K562 (cell line): ENCODE measurements around the gene DIAPH3. TPM values are rescaled to one million over a fixed set of nuclear protein-coding genes. Genes with fewer than 3 reads are reported as not detected.
A peak's percentile ranks its signal among the peaks of the same experiment; 100 is the strongest.

Source experiments
- ATAC-seq: fragments of 200-7000 bp; cut with Tn5 transposase; 3 replicates; pipeline ENCODE4 v1.9.1; 2020; ENCODE audit warnings: moderate library complexity
- BruUV-seq: library from RNA; stranded (reverse); fragments of 400-500 nt; replicated peaks from 2 replicates; lab custom pipeline; 2021; lab: Mats Ljungman, UMichigan
- CTCF ChIA-PET: fragments of 300-600 bp; formaldehyde crosslinking; extraction: SDS; loops from one replicate; lab custom pipeline; 2021; ENCODE audit warnings: low intra/inter-chr PET ratio; lab: Yijun Ruan, JAX
- POLR2A ChIA-PET: fragments of 300-600, 350-650 bp; sonication (Branson Sonifier 250); formaldehyde crosslinking; extraction: SDS; loops from one replicate; lab custom pipeline; 2021; ENCODE audit warnings: antibody characterized with exemption, inconsistent platforms; lab: Yijun Ruan, JAX
- DNase-seq, 4 experiments: peaks; one replicate each; pipeline versions ENCODE4 v3.0.0 to v3.0.0-alpha.2; 2011 to 2018; ENCODE audit warnings: low spot score in 3 of 4, mixed read lengths in 3 of 4; ENCODE audit errors: extremely low read depth in 1 of 4
- FAIRE-seq: peaks from 2 replicates; lab custom pipeline; 2011; peaks lifted over from hg19 to GRCh38; lab: Jason Lieb, UNC
- H2AFZ ChIP-seq: 2 replicates; pipeline ENCODE4 v1.6.0; 2011; ENCODE audit warnings: low read depth, low read length, control low read depth, inconsistent platforms
- H3K27ac ChIP-seq: fragments of 200-600 bp; 3 replicates; pipeline ENCODE4 v1.8.0; 2011; ENCODE audit warnings: low read depth, mild to moderate bottlenecking, control low read depth, inconsistent platforms, low read length, moderate library complexity, mixed read lengths; ENCODE audit errors: extremely low read depth
- H3K27me3 ChIP-seq, 2 experiments: fragments of 300-600 bp in 1 of 2; 2 replicates in 1 of 2; 3 replicates in 1 of 2; pipeline versions ENCODE4 v1.6.0 to v1.8.0; 2011; ENCODE audit warnings: inconsistent platforms in 2 of 2, low read length in 2 of 2, mild to moderate bottlenecking in 1 of 2, mixed read lengths in 1 of 2, moderate library complexity in 1 of 2; ENCODE audit not compliant: control insufficient read depth in 2 of 2, insufficient read depth in 2 of 2
- H3K36me3 ChIP-seq: fragments of 300-600 bp; 3 replicates; pipeline ENCODE4 v1.8.0; 2011; ENCODE audit warnings: mild to moderate bottlenecking, low read length, inconsistent platforms; ENCODE audit not compliant: control insufficient read depth, insufficient read depth
- H3K4me1 ChIP-seq, 2 experiments: fragments of 200-600 bp in 1 of 2; replicated peaks in 1 of 2; 2 replicates in 1 of 2; 3 replicates in 1 of 2; pipeline versions ENCODE4 v1.5.1 to v1.8.0; 2011; ENCODE audit warnings: inconsistent platforms in 2 of 2, low read length in 2 of 2, mild to moderate bottlenecking in 1 of 2, mixed read lengths in 1 of 2, moderate library complexity in 1 of 2; ENCODE audit not compliant: control insufficient read depth in 2 of 2, insufficient read depth in 2 of 2
- H3K4me2 ChIP-seq: 2 replicates; pipeline ENCODE4 v1.6.1; 2011; ENCODE audit warnings: low read length, control low read depth, inconsistent platforms, mixed read lengths; ENCODE audit not compliant: insufficient read depth
- H3K4me3 ChIP-seq: fragments of 200-600 bp; sonication (generic), shearing (Covaris generic); 2 replicates; pipeline ENCODE4 v1.5.1; 2016; ENCODE audit warnings: control low read depth, inconsistent platforms
- H3K79me2 ChIP-seq: fragments of 200-600 bp; 3 replicates; pipeline ENCODE4 v1.8.0; 2011; ENCODE audit warnings: low read length, inconsistent platforms; ENCODE audit not compliant: control insufficient read depth, insufficient read depth
- H3K9ac ChIP-seq, 2 experiments: 2 replicates each; pipeline versions ENCODE4 v1.6.0 to v1.6.1; 2011; ENCODE audit warnings: low read depth in 2 of 2, low read length in 2 of 2, control low read depth in 1 of 2, inconsistent platforms in 1 of 2, mild to moderate bottlenecking in 1 of 2, mixed read lengths in 1 of 2; ENCODE audit not compliant: insufficient read depth in 1 of 2
- H3K9me1 ChIP-seq: one replicate; pipeline ENCODE4 v1.6.0; 2011; ENCODE audit warnings: inconsistent platforms, mild to moderate bottlenecking, low read length, moderate library complexity; ENCODE audit not compliant: control insufficient read depth, insufficient read depth
- H3K9me3 ChIP-seq: replicated peaks from 2 replicates; pipeline ENCODE4 v1.5.1; 2011; ENCODE audit warnings: low read depth, low read length, inconsistent platforms; ENCODE audit not compliant: control insufficient read depth, insufficient read depth
- H4K20me1 ChIP-seq: replicated peaks from 2 replicates; pipeline ENCODE4 v1.6.1; 2011; ENCODE audit warnings: low read length, inconsistent platforms, mixed read lengths; ENCODE audit not compliant: control insufficient read depth, insufficient read depth
- DDX20 ChIP-seq: fragments of 450-650 bp; IDR thresholded peaks from 2 replicates; pipeline ENCODE4 v1.6.1; 2016; ENCODE audit warnings: missing genetic modification characterization, low read depth, mild to moderate bottlenecking, missing compliant biosample characterization, moderate library complexity
- ETS1 ChIP-seq: conservative IDR thresholded peaks from 2 replicates; pipeline ENCODE4 v1.6.1; 2011; ENCODE audit warnings: low read depth, mild to moderate bottlenecking, low read length; ENCODE audit not compliant: control insufficient read depth
- NFYB ChIP-seq: IDR thresholded peaks from 2 replicates; pipeline ENCODE4 v1.6.1; 2011; ENCODE audit warnings: mild to moderate bottlenecking, moderate library complexity; ENCODE audit not compliant: insufficient read length; ENCODE audit errors: extremely low read depth
- RFX1 ChIP-seq: fragments of 450-650 bp; IDR thresholded peaks from 2 replicates; pipeline ENCODE4 v1.6.1; 2016; ENCODE audit warnings: mild to moderate bottlenecking, moderate library complexity
- SMAD4 ChIP-seq: fragments of 250-450 bp; sonication (Bioruptor Pico); conservative IDR thresholded peaks from 2 replicates; pipeline ENCODE4 v1.8.0; 2021; ENCODE audit warnings: inconsistent platforms, mild to moderate bottlenecking, moderate library complexity
- TAL1 ChIP-seq: fragments of 450-650 bp; IDR thresholded peaks from 2 replicates; pipeline ENCODE4 v1.6.1; 2016; ENCODE audit warnings: mild to moderate bottlenecking
- TFAP4 ChIP-seq: sonication (generic); formaldehyde crosslinking; IDR thresholded peaks from 2 replicates; pipeline ENCODE4 v1.8.0; 2022; ENCODE audit warnings: missing genetic modification reagents, mild to moderate bottlenecking, moderate library complexity, borderline replicate concordance
- ZBTB1 ChIP-seq: sonication (generic); formaldehyde crosslinking; IDR thresholded peaks from 2 replicates; pipeline ENCODE4 v1.8.1; 2023; ENCODE audit warnings: missing genetic modification reagents, low read depth, mild to moderate bottlenecking, borderline replicate concordance
- ZFP1 ChIP-seq: fragments of 450-650 bp; formaldehyde crosslinking; IDR thresholded peaks from 2 replicates; pipeline ENCODE4 v1.4.0; 2020; ENCODE audit warnings: mild to moderate bottlenecking, mixed read lengths
- ZFP91 ChIP-seq: sonication (generic); formaldehyde crosslinking; IDR thresholded peaks from 2 replicates; pipeline ENCODE4 v1.8.0; 2022; ENCODE audit warnings: mild to moderate bottlenecking, missing genetic modification reagents
- ZNF217 ChIP-seq: sonication (generic); formaldehyde crosslinking; IDR thresholded peaks from 2 replicates; pipeline ENCODE4 v1.8.0; 2022; ENCODE audit warnings: mild to moderate bottlenecking, missing genetic modification reagents
- ZNF785 ChIP-seq: fragments of 250-450 bp; sonication (Bioruptor Pico); IDR thresholded peaks from 2 replicates; pipeline ENCODE4 v1.4.0; 2020; ENCODE audit warnings: mild to moderate bottlenecking
- WGBS: fragments of 100-300 bp; shearing (Covaris generic); methylation state at CpG from one replicate; pipeline ENCODE4 v1.1.6; 2016; ENCODE audit warnings: low coverage, mixed read lengths; ENCODE audit not compliant: insufficient coverage; ENCODE audit errors: missing lambda C conversion rate; 5-methylcytosine and 5-hydroxymethylcytosine counted together
- in situ Hi-C: fragments of 300-500 bp; cut with MboI; formaldehyde crosslinking; loops from 4 replicates; pipeline ENCODE4 v1.15.0; 2018; ENCODE audit warnings: inconsistent platforms, mixed read lengths
- intact Hi-C: fragments of 100-400 bp; cut with micrococcal nuclease; formaldehyde crosslinking; loops from 2 replicates; pipeline ENCODE4 v1.14.2; 2022
- polyA plus RNA-seq, 8 experiments: library from polyadenylated mRNA; depleted of rRNA in 4 of 8; stranded (reverse) in 5 of 8; unstranded in 3 of 8; fragments of >200 nt; fragmentation: Nextera tagmentation in 2 of 8; fragmentation: Illumina TruSeq in 1 of 8; extraction: Ambion mirVana in 2 of 8; extraction: Trizol in 1 of 8; gene quantifications; 2 replicates each; pipeline versions ENCODE4 v1.2.1 to v1.2.3, GENCODE V29; 2011 to 2014; ENCODE audit warnings: inconsistent platforms in 1 of 8, missing spikeins in 1 of 8
- total RNA-seq, 7 experiments: library from RNA; depleted of rRNA in 6 of 7; stranded (reverse); fragments of >200 nt in 6 of 7; fragmentation: Illumina TruSeq in 2 of 7; extraction: Trizol in 2 of 7; gene quantifications; 2 replicates each; pipeline versions ENCODE4 v1.2.1 to v1.2.3, GENCODE V29; 2011 to 2021; ENCODE audit warnings: low replicate concordance in 1 of 7

The DIAPH3 gene
- total and polyA plus RNA-seq, 9 of the 15 experiments (the other 6 are each of a cell fraction or from before 2014, with no cell fraction given) = 9.0 to 18.7 (median 14.7) TPM

- Histone ChIP-seq H3K79me2 (no peaks in the 10 kb centered on the region), H3K4me3 (no peak overlapping the region), H4K20me1 (no peaks in the 10 kb centered on the region), H2AFZ (no peak overlapping the region), H3K4me2 (no peak overlapping the region), H3K36me3 (peaks cover 8% of the 10 kb centered on the region; the same call in 1 of the 3 replicates), H3K9me3 (no peaks in the 10 kb centered on the region), H3K9me1 (no peaks in the 10 kb centered on the region), H3K4me1 (no peaks in the 10 kb centered on the region), H3K9ac (no peak overlapping the region), H3K27me3 (no peaks in the 10 kb centered on the region), H3K27ac (no peak overlapping the region)
- in situ Hi-C loops (no loop called here), intact Hi-C loops (no loop called here)
- no TSS peak for BruUV-seq
- 50% methylated on average over 2 of the region's 2 CpGs for WGBS
- POLR2A ChIA-PET = no interaction called here
- CTCF ChIA-PET = no interaction called here
- peak; percentile 29 for FAIRE-seq
- no peak for TF ChIP-seq ZNF217
- no peak for TF ChIP-seq ZFP1 (CRISPR knock-in tag)
- no peak for TF ChIP-seq ZBTB1 (CRISPR knock-in tag)
- TF ChIP-seq RFX1 = peak; percentile 62
- peak; percentile 85 for ATAC-seq
- peak in 1 of 4 experiments; percentile 8 for DNase-seq
Measured at GRCh38 chr13:60095300-60095699, 68.4 kb downstream of the DIAPH3 start.

GRCh38 chr13:60094385-60095088 is 69.2 kb downstream of the DIAPH3 start:
- CTCF ChIA-PET = no interaction called here
- no peak for DNase-seq
- H3K79me2 ChIP-seq = no peaks in the 10 kb centered on the region
- H3K4me1 ChIP-seq = no peaks in the 10 kb centered on the region
- BruUV-seq = no TSS peak
- H3K9ac ChIP-seq = no peak overlapping the region
- peaks cover 8% of the 10 kb centered on the region; the same call in 1 of the 3 replicates for H3K36me3 ChIP-seq
- H3K27ac ChIP-seq = no peak overlapping the region
- no peaks in the 10 kb centered on the region for H4K20me1 ChIP-seq
- no peak overlapping the region for H3K4me3 ChIP-seq
- intact Hi-C loops (no loop called here), in situ Hi-C loops (no loop called here)
- ATAC-seq = no peak
- POLR2A ChIA-PET = no interaction called here
- H3K27me3 ChIP-seq = no peaks in the 10 kb centered on the region
- no peaks in the 10 kb centered on the region for H3K9me1 ChIP-seq
- H2AFZ ChIP-seq = no peak overlapping the region
- 95% methylated on average over 8 of the region's 8 CpGs for WGBS
- no peak overlapping the region for H3K4me2 ChIP-seq
- H3K9me3 ChIP-seq = no peaks in the 10 kb centered on the region
- no peak for FAIRE-seq
- TF ChIP-seq SMAD4 (CRISPR knock-in tag) = no peak
- no peak for TF ChIP-seq DDX20 (tag)
- no peak for TF ChIP-seq NFYB
- TF ChIP-seq ZNF785 (CRISPR knock-in tag) = no peak
- no peak for TF ChIP-seq TAL1
- TF ChIP-seq ETS1 = no peak
- TF ChIP-seq ZFP91 (CRISPR knock-in tag) = no peak
- no peak for TF ChIP-seq TFAP4 (CRISPR knock-in tag)
